Inflammatory macrophage treated with lipopolysaccharide for 1 hour (primary cell): ENCODE data around the gene CEP57L1.
"Not testable (repeated sequence)": the region's sequence is repeated elsewhere in the genome, so short reads cannot be mapped to it uniquely, and the experiment has no call there.

Experiments used
- DNase-seq, 2 donors: peaks; one replicate each; pipeline ENCODE4 v3.0.0-alpha.2; 2020 to 2022

The CEP57L1 gene

GRCh38 chr6:109117346-109118035 lies 22.2 kb downstream of the CEP57L1 start:
- DNase-seq = peak; percentile 16 to 21

DNA sequence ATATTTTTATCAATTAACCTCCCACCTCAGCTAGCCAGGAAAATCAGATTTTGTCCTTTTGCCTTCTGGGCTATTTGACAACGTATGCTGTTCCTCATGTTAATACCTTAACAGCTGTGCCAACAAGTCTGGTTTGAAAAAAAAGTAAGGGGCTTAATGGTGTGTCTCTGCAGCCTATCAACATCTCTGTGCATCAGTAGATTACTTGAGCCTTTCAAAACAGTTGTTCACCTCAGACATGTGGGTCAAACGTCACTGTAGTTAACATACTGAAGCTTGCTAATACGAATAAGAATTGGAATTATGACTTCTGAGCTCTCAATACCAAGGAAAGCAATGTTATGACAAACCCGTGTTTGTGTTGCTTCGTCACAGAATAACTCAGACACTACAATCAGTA lies 23.0 kb downstream of the CEP57L1 start:
- DNase-seq = no peak

GRCh38 chr6:109118871-109119354 lies 23.6 kb downstream of the CEP57L1 start:
- DNase-seq = no peak

DNA sequence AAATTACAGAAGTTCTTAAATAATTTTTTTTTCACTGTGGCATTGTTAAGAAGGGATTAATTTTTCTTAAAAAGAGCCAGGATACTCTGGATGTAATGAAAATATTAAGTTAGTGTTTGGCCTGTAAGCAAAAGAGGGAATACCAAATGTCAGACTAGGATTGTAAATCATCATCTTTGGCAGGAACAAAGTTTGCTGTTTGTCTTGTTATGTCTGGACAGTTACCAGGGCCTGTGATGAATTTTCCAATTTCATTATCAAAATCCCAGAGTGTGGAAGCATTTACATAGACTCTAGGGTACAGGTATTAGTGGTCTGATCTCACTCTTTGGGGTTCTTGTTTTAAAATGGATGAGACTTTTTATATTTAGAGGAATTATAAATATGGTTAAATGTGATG lies 26.1 kb downstream of the CEP57L1 start:
- no peak for DNase-seq

DNA sequence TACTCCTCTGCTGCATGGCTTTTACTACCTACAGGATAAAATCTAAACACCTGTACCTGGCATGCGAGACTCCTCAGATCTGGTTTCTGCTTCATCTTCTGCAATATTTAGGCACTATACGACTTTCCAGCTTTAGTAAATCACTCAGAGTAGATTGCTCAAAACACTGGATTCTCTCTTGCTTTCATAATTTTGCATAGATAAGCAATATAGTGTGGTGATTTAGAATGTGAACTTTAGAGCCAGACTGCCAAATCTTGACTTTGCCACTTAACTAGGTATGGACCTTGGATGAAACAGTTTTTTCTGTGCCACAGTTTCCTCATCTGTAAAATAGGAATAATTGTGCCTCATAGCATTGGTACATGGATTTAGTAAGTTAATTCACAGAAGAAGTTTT lies 28.9 kb downstream of the CEP57L1 start:
- no peak for DNase-seq

GRCh38 chr6:109125504-109125903 lies 30.2 kb downstream of the CEP57L1 start:
- DNase-seq = no peak

DNA sequence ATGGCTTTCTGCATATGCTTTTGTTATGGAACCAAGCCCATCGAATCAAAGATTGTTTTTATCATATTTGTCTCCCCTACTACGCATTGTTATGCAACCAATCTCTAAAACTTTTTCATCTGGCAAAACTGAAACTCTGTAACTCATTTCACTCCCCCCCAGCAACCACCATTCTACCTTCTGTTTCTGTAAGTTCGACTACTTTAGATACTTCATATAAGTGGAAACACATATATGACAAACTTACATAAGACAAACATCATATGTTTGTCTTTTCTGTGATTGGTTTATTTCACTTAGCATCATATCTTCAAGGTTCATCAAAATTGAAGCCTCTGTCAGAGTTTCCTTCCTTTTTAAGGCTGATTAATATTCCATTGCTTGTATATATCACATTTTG lies 34.8 kb downstream of the CEP57L1 start:
- no peak for DNase-seq

DNA sequence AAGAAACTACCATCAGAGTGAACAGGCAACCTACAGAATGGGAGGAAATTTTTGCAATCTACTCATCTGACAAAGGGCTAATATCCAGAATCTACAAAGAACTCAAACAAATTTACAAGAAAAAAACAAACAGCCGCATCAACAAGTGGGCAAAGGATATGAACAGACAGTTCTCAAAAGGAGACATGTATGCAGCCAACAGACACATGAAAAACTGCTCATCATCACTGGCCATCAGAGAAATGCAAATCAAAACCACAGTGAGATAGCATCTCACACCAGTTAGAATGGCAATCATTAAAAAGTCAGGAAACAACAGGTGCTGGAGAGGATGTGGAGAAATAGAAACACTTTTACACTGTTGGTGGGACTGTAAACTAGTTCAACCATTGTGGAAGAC lies 40.3 kb downstream of the CEP57L1 start:
- DNase-seq = not testable (repeated sequence)

- not testable (repeated sequence) for DNase-seq
These were observed 40.7 kb downstream of the CEP57L1 start for GRCh38 chr6:109136039-109136438.

DNA sequence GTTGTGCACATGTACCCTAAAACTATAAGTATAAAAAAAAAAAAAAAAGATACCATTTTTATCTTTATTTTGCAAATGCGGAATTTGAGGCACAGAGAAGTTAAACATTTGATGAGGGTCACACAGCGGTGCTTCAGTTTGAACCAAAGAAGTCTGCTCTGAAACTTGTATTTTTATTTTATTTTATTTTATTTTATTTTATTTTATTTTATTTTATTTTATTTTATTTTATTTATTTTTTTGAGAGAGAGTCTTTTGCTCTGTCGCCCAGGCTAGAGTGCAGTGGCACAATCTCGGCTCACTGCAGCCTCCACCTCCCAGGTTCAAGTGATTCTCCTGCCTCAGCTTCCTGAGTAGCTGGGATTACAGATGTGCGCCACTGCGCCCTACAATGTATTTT lies 41.2 kb downstream of the CEP57L1 start:
- DNase-seq = not testable (repeated sequence)

DNA sequence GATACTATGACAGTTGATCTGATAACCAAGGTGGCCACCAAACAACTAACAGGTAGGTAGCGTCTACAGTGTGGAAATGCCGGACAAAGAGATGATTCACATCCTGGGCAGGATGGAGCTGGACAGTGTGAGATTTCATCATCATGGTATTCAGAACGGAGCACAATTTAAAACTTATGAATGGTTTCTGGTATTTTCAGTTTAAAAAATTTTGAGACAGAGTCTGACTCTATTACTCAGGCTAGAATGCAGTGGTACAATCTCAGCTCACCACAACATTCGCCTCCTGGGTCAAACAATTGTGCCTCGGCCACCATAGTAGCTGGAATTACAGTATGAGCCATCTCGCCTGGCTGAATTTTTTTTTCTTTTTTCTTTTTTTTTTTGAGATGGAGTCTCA lies 43.8 kb downstream of the CEP57L1 start:
- no peak for DNase-seq

DNA sequence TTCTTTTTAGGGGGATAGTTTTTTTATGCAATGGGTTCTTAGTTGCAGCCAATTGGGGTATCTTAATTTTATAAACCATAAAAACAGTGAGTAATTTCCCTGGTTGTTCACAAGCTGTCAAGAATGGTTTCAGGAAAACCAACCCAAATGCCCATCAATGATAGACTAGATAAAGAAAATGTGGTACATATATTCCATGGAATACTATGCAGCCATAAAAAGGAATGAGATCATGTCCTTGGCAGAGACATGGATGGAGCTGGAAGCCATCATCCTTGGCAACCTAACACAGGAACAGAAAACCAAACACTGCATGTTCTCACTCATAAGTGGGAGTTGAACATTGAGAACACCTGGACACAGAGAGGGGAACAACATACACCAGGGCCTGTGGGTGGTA lies 46.8 kb downstream of the CEP57L1 start:
- DNase-seq = not testable (repeated sequence)

DNA sequence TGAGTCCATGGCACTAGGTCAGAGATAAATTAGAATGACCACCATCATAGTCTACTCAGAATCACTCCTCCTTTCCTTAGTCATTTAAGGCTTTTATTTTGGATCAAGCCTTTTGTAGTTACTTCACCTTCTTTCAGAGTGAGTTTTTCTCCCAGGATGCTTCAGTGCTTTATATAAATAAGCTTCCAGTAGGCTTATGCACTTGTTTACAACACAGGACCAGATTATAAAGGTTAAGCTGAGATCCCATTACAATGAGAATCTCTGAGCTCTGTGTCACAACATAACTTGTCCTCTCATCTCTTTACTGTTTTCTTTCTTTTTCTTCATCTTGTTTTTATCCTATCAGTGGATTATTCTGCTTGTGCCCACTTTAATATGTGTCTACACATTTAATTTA lies 47.9 kb downstream of the CEP57L1 start:
- no peak for DNase-seq

DNA sequence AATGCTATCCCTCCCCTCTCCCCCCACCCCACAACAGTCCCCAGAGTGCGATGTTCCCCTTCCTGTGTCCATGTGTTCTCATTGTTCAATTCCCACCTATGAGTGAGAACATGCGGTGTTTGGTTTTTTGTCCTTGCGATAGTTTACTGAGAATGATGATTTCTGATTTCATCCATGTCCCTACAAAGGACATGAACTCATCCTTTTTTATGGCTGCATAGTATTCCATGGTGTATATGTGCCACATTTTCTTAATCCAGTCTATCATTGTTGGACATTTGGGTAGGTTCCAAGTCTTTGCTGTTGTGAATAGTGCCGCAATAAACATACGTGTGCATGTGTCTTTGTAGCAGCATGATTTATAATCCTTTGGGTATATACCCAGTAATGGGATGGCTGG lies 52.9 kb downstream of the CEP57L1 start:
- DNase-seq = not testable (repeated sequence)

GRCh38 chr6:109148716-109149115 lies 53.4 kb downstream of the CEP57L1 start:
- DNase-seq = not testable (repeated sequence)

GRCh38 chr6:109153752-109154151 lies 58.4 kb downstream of the CEP57L1 start:
- DNase-seq = no peak

DNA sequence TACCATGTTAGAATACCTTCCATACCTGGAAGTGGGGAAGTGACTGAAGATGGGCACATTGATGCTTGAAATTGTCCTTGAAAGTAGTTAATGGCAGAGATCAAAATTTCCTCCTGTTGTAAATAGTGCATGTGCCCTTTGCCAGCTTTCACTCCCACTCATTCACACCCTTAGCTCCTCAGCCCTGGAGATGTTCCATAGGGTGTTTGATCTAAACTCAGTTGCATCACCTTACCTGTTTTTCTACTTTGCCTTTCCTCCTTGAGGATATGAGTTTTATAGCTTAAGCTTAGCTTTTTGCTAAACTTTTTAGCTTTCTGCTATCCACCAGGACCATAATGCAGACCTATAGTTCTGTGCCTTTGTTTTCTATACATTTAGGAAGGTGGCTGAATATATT lies 69.0 kb downstream of the CEP57L1 start:
- no peak for DNase-seq

- DNase-seq = no peak
These were observed 70.2 kb downstream of the CEP57L1 start for GRCh38 chr6:109165392-109165974.

DNA sequence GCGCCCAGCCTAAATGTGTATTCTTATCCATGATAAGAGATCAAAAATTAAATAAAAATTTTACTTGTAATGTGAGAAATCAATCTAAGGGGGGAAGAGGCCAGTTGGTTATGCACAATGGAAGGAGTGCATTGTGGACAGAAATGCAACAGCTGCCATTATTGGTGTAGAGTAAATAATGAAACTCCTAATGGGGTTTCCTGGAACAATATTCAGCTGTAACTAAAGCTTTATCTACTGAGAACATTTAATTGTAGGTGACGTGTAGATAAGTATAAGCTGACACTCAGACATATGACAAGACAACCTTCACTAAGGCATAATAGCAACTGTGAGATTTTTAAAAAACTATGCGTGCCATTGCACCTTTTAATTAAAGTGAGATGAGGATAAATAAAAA lies 71.4 kb downstream of the CEP57L1 start:
- no peak for DNase-seq

DNA sequence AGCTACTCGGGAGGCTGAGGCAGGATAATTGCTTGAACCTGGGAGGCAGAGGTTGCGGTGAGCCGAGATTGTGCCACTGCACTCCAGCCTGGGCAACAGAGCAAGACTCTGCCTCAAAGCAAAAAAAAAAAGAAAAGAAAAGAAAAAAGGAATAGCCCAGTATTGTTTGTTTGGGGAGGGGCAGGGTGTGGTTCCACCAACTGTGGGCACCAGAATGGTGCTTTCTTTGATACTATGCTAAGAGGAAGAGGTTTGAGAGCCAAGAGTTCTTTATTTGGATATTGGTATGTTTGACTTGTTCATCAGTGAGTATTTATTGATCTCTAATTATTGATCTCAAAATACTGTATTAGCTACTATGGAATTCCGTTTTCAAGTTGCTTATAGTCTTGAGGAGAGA lies 72.3 kb downstream of the CEP57L1 start:
- DNase-seq = no peak

GRCh38 chr6:109170333-109170732 lies 75.0 kb downstream of the CEP57L1 start:
- DNase-seq = no peak

GRCh38 chr6:109172101-109172746 lies 76.9 kb downstream of the CEP57L1 start:
- DNase-seq = no peak

DNA sequence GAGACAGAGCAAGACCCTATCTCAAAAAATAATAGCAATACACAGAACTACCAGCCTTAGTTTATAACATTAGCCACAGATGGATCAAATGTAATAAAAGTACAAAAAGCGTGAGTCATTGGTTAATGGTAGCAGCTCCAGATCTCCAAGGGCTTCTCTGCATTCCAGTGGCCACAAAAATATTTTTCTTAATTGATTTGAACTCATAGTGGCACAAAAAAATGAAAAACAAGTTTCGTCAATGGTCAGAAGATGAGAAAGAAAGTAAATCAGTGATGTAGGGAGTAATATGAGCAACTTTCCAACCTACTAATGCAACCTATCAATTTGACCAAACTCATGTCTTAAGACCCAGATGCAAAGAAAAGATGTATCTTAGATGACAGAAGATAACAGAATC lies 79.6 kb downstream of the CEP57L1 start:
- DNase-seq = no peak

DNA sequence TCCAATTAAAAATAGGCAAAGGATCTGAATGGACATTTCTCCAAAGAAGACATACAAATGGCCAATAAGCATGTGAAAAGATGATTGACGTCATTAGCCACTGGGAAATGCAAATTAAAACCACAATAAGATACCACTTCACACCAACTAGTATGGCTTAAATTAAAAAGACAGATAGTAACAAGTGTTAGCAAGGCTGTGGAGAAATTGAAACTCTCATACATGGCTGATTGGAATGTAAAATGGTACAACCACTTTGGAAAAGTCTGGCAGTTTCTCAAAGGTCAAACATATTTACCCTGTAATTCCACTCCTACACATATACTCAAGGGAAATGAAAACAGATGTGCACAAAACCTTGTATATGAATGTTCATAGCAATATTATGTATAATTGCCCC lies 83.6 kb downstream of the CEP57L1 start:
- DNase-seq = no peak
